SW 1271 (cell line): ENCODE data around the gene SPTBN2.
"Not testable (repeated sequence)": the region's sequence is repeated elsewhere in the genome, so short reads cannot be mapped to it uniquely, and the experiment has no call there.

Source experiments
- DNase-seq, 2 experiments: peaks; one replicate each; lab custom pipeline; 2025; lab: John Stamatoyannopoulos, UW

The SPTBN2 gene

GRCh38 chr11:66684635-66685034 is 44.4 kb downstream of the SPTBN2 start:
- no peak for DNase-seq

DNA sequence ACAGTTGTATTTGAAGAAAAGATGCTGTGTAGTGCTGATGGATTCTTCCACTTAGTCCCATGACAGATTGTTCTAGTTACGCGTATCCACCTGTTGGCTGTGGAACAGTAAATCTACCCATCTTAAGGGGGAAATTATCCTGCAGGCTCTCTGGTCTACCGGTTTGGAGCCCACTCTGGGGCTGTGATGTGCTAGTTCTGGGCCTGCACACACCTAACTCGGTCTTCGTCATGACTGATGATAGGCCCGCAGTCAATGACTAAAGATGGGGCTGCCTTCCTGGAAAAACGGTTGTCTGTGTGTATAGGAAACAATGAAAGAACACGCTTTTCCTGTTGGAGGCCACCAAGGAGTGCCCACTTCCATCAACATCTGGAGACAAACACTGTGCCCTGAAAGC is 45.1 kb downstream of the SPTBN2 start:
- no peak for DNase-seq

DNA sequence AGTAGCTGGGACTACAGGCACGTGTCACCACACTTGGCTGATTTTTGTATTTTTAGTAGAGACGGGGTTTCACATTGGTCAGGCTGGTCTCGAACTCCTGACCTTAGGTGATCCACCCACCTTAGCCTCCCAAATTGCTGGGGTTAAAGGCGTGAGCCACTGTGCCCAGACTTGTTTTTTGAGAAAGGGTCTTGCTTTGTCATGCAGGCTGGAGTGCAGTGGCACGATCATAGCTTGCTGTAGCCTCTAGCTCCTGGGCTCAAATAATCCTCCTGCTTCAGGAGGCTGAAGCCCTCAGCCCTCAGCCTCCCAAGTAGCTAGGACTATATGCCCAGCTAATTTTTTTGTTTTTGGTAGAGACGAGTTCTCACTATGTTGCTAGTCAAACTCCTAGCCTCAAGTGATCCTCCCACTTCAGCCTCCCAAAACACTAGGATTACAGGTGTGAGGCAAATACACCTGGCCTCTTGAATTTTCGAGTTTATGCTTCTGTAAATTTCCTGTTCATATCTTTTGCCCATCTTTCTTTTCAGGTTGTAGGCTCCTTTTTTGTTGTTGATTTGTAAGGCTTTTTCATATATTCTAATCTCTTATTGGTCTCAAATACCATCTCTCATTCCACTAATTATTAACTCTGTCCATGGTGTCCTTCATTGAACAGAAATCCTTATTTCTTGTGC is 47.9 kb downstream of the SPTBN2 start:
- DNase-seq: no peak

- DNase-seq: peak; percentile 82 to 93
Observed at GRCh38 chr11:66677599-66678375, 51.2 kb downstream of the SPTBN2 start, which contains the start of gene RBM4B. TSS of gene RBM4B (minus strand) at chr11:66677887. CDS start at chr11:66677079, 808 bp downstream.

DNA sequence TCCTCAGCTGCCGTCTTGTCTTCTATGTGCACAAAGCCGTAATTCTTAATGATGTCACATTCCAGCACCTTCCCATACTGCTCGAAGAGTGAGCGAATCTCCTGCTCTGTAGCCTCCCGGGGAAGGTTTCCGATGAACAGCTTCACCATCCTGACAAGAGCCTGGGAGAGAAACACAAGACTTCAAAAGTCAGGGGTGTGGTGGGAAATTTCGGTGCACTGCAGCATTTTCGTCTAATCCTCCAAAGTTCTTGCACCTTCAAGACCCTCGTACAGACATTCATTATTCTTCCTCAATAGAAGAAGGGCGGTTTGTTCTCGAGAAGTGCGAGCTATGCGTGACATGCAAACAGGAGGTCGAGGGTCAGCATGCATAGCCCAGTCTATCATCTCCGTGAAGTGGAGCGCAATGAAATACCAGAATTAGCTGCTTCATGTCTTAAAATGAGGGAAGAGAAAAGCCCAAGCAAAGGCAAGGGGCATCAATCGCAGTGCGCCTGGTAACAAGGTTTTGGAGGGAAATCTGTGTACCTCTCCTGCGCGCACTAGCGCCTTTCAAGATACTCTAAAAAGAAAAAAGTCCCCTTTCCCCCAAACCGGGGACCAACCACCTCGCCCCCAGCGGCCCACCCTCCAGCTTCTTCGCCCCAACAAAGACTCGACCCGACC is 52.0 kb downstream of the SPTBN2 start:
- peak in 1 of 2 experiments; percentile 47 for DNase-seq

GRCh38 chr11:66676282-66676919 is 52.6 kb downstream of the SPTBN2 start:
- no peak for DNase-seq

GRCh38 chr11:66674964-66675602 is 53.9 kb downstream of the SPTBN2 start:
- no peak for DNase-seq

DNA sequence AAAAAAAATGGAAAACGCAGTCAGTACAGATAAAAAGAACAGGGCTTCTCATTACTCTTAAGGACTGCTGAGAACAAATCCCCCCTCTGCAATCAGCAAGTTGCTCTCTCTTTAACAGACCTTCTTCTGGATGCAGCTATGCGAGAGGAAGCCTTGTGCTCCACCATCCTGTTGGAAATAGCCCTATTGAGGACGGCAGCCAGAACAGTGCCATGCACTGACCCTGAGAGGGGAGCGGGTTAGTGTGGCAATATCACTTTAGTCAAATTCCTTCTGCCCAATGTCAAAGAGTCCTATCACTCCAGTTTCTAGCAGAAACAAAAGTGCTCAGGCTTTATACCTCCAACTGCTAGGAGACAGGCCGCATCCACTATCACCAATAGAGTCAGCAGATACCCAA is 58.2 kb downstream of the SPTBN2 start:
- DNase-seq: no peak

DNA sequence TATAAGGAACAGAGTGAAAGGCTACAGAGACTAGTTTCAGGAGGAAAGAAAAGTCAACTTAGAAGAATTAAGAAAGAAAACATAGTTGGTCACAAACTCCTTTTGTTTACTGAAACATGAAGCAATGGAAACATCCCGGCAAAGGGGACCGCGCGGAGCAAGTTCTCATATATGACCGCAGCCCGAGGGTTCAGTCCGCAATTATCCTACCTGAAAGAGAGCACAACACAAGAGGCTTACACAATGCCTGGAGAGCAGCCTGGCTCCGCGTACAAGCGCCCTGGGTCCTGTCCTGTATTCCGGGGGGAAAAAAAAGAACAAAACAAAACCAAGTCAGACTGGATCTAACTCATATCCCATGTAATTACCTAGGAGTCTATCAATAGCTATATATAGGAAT is 63.6 kb downstream of the SPTBN2 start:
- DNase-seq: no peak

GRCh38 chr11:66663741-66664296 is 65.2 kb downstream of the SPTBN2 start:
- no peak for DNase-seq

- no peak for DNase-seq
Observed at GRCh38 chr11:66659763-66660162, 69.3 kb downstream of the SPTBN2 start.

DNA sequence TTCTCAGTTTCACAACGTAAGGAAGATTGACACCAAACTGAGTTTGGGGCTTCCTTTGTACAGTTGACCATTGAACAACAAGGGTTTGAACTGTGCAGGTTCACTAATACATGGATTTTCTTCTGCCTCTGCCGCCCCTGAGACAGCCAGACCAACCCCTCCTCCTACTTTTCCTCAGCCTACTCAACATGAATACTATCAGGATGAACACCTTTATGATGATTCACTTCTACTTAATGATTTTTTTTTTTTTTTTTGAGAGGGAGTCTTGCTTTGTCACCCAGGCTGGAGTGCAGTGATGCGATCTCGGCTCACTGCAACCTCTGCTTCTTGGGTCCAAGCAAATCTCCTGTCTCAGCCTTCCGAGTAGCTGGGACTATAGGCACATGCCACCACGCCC is 75.9 kb downstream of the SPTBN2 start:
- no peak for DNase-seq

DNA sequence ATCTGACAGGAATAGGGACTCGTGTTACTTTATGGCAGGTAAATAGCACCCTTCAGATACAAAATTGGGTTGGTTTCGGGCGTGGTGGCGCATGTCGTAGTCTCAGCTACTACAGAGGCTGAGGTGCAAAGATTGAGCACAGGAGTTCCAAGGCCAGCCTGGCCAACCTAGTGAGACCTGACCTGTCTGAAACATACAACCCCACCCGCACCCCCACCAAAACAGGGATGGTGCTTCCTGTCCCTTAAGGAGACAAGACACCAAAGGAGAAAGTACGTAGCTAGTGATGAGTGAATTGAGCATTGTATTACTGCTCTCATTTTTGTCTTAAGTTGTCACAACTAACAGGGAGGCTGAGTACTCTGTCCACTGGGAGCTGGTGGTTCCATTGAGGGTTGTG is 76.4 kb downstream of the SPTBN2 start:
- DNase-seq: no peak

DNA sequence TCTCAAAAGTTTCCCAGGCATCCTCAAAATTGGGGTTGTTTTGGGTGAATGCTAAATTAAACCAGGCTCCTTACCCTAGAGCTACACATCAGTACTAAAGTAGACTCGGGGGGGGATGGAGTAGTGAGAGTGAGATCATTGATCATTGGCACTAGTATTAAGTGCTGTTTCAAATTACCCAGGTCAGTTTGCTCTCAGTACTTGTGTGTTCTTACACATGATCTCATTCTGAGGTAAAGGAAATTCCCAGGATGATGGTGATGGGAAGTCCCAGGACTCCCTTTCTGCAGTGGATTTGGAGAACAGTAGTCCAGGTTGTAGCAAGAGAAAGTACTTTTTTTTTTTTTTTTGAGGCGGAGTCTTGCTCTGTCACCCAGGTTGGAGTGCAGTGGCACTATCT is 78.0 kb downstream of the SPTBN2 start:
- no peak for DNase-seq

DNA sequence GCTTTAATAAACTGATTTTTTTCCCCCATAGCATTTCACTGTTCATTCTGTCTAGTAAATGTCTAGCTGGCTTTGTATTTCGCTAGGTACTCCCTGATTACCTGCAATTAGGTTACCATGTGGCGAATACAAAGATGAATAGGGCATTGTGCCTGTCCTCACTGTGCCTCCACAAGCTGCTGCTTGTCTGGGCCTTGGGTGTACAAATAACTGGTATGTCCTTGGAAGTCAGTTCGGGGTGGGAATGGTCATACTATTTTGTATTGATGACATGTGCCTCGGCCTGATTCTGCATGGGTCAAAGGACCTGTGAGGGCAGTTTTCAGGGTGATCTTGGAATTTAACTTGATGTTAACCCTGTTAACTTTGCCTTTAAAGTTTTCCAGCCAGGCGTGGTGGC is 79.1 kb downstream of the SPTBN2 start:
- DNase-seq: no peak

DNA sequence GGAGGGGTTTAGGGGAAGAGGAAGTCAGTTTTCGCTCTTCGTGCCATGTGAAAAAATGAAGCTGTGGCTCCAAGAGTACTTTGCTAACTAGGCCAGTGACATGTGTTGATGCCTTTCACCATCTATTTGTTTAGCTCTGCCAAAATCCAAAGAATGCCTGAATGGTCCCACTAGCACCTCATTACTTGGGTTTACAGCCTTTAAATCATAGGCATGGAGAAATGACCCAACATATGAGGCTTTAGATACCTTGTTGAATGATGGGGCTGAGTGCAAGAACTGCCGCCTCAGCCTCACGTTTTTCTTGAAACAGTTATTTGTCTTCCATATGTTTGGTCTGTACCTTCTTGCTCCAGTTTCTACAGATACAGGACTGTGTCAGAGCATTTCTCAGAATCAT is 82.2 kb downstream of the SPTBN2 start:
- no peak for DNase-seq

DNA sequence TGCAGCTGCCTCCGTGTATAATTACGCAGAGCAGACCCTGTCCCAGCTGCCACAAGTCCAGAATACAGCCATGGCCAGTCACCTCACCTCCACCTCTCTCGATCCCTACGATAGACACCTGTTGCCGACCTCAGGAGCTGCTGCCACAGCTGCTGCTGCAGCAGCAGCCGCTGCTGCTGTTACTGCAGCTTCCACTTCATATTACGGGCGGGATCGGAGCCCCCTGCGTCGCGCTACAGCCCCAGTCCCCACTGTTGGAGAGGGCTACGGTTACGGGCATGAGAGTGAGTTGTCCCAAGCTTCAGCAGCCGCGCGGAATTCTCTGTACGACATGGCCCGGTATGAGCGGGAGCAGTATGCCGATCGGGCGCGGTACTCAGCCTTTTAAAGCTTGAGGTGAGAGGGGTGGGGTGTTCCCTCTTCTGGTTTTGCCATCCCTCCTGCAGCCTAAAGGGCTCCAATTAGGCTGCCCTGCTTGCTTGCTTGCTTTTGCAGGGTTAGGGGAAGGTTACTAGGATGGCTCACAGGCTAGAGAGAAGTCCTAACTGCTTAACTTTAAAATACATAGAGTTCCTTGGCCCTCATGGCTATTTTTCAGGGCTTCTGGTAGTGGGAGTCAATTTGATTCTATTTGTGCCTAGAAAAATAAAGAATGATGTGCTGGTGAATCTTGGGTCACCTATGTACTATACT is 85.1 kb downstream of the SPTBN2 start:
- DNase-seq: no peak

DNA sequence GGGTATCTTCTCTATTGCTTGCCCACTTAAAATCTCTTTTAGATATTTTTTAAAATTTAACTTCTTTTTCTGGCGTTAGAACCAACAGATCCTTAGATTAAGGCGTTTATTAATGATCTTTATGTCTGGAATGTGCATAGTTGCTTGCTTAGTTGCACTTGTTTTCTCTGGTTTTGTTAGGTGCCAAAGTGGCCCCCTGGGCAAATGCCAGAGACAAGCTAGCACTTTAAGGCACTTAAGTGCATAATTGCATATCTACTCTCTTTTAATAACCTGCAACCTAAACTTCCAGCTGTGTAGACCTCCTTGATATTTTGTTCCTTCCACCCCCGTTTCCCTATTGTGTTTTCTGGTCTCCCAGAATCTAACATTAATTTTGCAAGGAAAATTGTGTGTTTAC is 87.2 kb downstream of the SPTBN2 start:
- no peak for DNase-seq

GRCh38 chr11:66639814-66640340 is 89.1 kb downstream of the SPTBN2 start:
- not testable (repeated sequence) for DNase-seq

DNA sequence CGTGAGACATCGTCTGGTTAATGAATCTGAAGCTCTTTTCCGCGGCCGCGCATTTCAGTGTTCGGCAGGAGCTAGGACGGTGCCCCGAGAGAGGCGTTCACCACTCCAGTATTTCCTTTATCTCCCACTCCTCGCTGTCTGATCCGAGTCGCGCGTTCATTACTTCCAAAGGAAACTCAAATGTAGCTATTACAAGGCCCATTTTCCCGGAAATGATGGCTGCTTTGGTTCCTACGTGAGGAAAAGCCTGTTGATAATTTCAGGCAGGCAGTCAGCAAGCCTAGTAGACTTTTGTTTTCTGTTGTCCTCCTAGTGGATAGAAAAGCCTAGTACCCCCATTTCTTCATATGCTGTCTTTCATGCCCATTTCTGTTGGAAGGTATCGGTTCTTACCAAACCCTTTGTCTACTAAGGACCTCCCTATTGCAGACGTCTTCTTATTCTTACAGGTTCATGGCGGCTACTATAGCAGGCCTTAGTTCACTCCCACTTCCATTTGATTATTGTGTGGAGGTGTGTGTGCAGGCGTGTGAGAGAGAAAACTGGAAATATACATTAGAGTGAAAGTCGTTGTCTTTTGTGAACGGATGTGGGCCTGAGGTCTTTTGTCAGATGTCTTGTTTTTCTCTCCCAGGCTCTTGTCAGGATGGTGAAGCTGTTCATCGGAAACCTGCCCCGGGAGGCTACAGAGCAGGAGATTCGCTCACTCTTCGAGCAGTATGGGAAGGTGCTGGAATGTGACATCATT is 89.8 kb downstream of the SPTBN2 start:
- DNase-seq: peak in 1 of 2 experiments; percentile 54
